Measurements from ENCODE around the gene APOL4.
A peak's percentile ranks its signal among the peaks of the same experiment; 100 is the strongest.
"Not testable (repeated sequence)": the region's sequence is repeated elsewhere in the genome, so short reads cannot be mapped to it uniquely, and the experiment has no call there.

The APOL4 gene

DNA sequence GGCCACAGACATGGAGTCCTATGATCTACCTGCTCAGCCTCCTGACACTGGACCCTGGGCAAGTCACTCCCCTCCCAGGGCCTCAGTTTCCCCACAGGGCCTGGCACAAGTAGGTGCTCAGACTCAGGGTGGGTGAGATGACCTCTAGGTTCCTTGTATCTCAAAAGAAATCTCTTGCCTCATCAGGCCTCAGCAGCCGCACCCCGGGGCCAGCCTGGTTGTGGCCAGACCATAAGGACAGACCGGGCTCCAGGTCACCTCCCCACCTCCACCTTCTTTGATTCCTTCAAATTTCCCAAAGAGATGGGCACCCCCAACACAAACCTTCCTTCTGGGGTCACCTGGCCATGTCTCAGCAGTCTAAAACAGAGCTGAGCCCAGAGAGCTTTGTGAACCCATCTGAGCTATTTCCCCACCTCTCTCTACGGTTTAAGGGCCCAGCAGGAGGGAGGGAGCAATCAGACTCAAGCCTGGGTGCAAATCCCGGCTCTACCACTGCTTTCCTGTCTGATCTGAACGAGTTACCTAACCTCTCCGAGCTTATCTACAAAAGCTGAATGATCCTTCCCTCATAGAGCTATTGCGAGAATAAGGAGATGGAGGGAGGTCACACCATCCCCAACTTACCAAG is 2.5 kb upstream of the APOL4 start:
- H3K4me3 ChIP-seq (ENCODE audit: low read depth in 1 of 2, low read length in 2 of 2): no peak overlapping the region
- peaks cover 0 to 9% of the 10 kb centered on the region in 2 donors for H3K4me1 ChIP-seq (ENCODE audit: control insufficient read depth in 1 of 2, insufficient read depth in 2 of 2, low read length in 2 of 2)

DNA sequence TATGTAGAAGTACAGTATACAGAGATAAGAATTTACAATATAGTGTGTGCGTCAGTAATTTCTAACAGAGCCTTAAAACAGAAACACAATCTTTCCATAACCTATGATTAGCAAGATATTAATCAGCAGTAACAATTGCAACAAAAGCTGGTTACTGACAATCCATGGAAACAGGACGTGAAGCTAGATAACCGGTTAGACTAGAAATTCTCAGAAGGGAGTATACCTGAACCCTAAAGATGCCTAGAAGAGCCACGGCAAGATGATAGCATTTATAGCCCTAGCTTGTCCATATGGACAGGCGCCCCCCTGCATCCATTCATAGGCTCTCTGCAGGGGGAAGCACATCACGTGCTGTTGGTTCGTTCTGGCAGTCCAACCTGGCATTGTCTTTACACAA is 1.8 kb upstream of the APOL4 start:
- not testable (repeated sequence) for H3K27ac ChIP-seq (ENCODE audit: low read length); H3K4me3 ChIP-seq (ENCODE audit: low read depth in 1 of 2, low read length in 2 of 2); H3K36me3 ChIP-seq (ENCODE audit: control insufficient read depth in 1 of 2, insufficient read depth in 2 of 2, low read length in 2 of 2); H3K9me3 ChIP-seq (ENCODE audit: control insufficient read depth in 1 of 2, low read length in 2 of 2); H3K27me3 ChIP-seq (ENCODE audit: low read depth, low read length); H3K4me1 ChIP-seq (ENCODE audit: control insufficient read depth in 1 of 2, insufficient read depth in 2 of 2, low read length in 2 of 2)

More for the DNA sequence above, 2.5 kb upstream of the APOL4 start:
- no peaks in the 10 kb centered on the region for H3K27me3 ChIP-seq (ENCODE audit: low read depth, low read length)
- H3K27ac ChIP-seq (ENCODE audit: low read length): no peak overlapping the region
- H3K9me3 ChIP-seq (ENCODE audit: control insufficient read depth in 1 of 2, low read length in 2 of 2): no peaks in the 10 kb centered on the region
- no peaks in the 10 kb centered on the region for H3K36me3 ChIP-seq (ENCODE audit: control insufficient read depth in 1 of 2, insufficient read depth in 2 of 2, low read length in 2 of 2)

DNA sequence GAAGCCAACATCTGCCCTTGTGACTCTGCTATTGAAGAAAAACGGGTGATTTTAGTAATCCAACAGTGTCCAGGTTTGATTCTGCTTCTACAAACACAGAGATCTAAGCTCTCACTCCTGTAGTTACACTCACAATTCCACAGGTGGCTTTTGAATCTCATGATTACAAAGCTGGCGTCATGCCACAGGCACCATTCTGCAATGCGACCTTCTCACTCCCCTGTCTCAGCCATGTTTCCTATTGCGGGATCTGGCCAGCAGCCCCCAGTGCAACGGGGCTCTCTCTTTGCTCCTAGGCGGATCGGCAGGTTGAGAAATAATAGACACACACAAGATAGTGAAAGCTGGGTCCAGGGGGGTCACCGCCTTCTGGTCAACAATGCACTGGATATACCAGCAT is 1.3 kb upstream of the APOL4 start:
- peaks cover 4 to 13% of the 10 kb centered on the region in 2 donors for H3K4me1 ChIP-seq (ENCODE audit: control insufficient read depth in 1 of 2, insufficient read depth in 2 of 2, low read length in 2 of 2)
- H3K27ac ChIP-seq (ENCODE audit: low read length); H3K27me3 ChIP-seq (ENCODE audit: low read depth, low read length); H3K9me3 ChIP-seq (ENCODE audit: control insufficient read depth in 1 of 2, low read length in 2 of 2); H3K4me3 ChIP-seq (ENCODE audit: low read depth in 1 of 2, low read length in 2 of 2); H3K36me3 ChIP-seq (ENCODE audit: control insufficient read depth in 1 of 2, insufficient read depth in 2 of 2, low read length in 2 of 2): not testable (repeated sequence)

DNA sequence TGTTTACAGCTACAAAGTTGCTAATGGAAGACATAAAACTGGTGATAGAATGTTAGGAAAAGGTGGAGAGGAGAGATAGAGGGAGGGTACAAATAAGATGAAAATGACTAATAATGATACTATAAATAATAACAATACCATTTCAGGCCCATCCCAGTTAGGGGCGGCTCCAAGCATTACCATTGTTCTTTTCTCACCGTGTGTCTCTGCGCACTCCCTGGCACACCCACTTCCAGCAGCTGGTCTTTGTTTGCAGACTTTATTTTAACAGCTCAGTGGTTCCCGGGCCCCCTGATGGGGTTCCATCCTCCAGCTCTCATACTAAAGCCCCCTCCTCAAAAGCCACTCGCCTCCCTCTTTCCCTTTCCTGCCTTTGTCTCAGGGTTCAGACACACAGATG is 584 bp downstream of the APOL4 start:
- Histone ChIP-seq H3K4me1 (ENCODE audit: control insufficient read depth in 1 of 2, insufficient read depth in 2 of 2, low read length in 2 of 2) (peaks cover 6 to 25% of the 10 kb centered on the region in 2 donors), H3K4me3 (ENCODE audit: low read depth in 1 of 2, low read length in 2 of 2) (peak overlapping the region; percentile 36 to 39), H3K27ac (ENCODE audit: low read length) (peak overlapping the region; percentile 45)
- not testable (repeated sequence) for H3K36me3 ChIP-seq (ENCODE audit: control insufficient read depth in 1 of 2, insufficient read depth in 2 of 2, low read length in 2 of 2); H3K9me3 ChIP-seq (ENCODE audit: control insufficient read depth in 1 of 2, low read length in 2 of 2); H3K27me3 ChIP-seq (ENCODE audit: low read depth, low read length)

DNA sequence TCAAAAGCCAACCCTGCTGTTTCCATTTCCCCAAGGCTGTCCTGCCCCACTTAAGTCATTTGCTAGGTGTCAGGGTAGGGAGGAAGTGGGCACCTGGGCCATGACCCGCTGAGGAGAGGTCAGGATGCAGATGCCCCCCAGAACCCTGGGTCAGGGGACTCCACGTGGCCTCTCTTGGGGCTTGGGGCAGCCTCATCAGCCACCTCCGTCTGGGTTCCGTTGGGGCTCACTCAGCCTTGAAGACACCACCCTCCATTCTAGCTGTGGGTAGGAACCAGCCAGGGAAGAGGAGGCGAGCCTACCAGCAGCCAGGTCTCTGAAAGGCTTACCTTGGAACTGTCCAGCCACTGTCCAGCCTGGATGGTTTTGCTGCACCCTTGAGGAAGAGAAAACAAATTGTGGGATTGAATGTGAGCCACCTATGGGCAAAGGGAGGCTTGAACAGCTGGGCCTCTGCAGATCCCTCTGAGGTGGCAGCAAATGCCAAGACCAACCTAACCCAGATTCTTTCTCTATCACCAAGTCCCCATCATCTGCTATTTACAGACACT is 2.5 kb downstream of the APOL4 start:
- H3K36me3 ChIP-seq (ENCODE audit: control insufficient read depth in 1 of 2, insufficient read depth in 2 of 2, low read length in 2 of 2): no peaks in the 10 kb centered on the region
- H3K4me3 ChIP-seq (ENCODE audit: low read depth in 1 of 2, low read length in 2 of 2): no peak overlapping the region
- H3K27me3 ChIP-seq (ENCODE audit: low read depth, low read length): no peaks in the 10 kb centered on the region
- no peaks in the 10 kb centered on the region for H3K9me3 ChIP-seq (ENCODE audit: control insufficient read depth in 1 of 2, low read length in 2 of 2)
- peaks cover 6 to 30% of the 10 kb centered on the region in 2 donors for H3K4me1 ChIP-seq (ENCODE audit: control insufficient read depth in 1 of 2, insufficient read depth in 2 of 2, low read length in 2 of 2)
- H3K27ac ChIP-seq (ENCODE audit: low read length): no peak overlapping the region

GRCh38 chr22:36198536-36198935 is 3.1 kb downstream of the APOL4 start:
- peaks cover 6 to 30% of the 10 kb centered on the region in 2 donors for H3K4me1 ChIP-seq (ENCODE audit: control insufficient read depth in 1 of 2, insufficient read depth in 2 of 2, low read length in 2 of 2)
- no peaks in the 10 kb centered on the region for H3K27me3 ChIP-seq (ENCODE audit: low read depth, low read length)
- H3K4me3 ChIP-seq (ENCODE audit: low read depth in 1 of 2, low read length in 2 of 2): no peak overlapping the region
- H3K36me3 ChIP-seq (ENCODE audit: control insufficient read depth in 1 of 2, insufficient read depth in 2 of 2, low read length in 2 of 2): no peaks in the 10 kb centered on the region
- H3K27ac ChIP-seq (ENCODE audit: low read length): no peak overlapping the region
- no peaks in the 10 kb centered on the region for H3K9me3 ChIP-seq (ENCODE audit: control insufficient read depth in 1 of 2, low read length in 2 of 2)

DNA sequence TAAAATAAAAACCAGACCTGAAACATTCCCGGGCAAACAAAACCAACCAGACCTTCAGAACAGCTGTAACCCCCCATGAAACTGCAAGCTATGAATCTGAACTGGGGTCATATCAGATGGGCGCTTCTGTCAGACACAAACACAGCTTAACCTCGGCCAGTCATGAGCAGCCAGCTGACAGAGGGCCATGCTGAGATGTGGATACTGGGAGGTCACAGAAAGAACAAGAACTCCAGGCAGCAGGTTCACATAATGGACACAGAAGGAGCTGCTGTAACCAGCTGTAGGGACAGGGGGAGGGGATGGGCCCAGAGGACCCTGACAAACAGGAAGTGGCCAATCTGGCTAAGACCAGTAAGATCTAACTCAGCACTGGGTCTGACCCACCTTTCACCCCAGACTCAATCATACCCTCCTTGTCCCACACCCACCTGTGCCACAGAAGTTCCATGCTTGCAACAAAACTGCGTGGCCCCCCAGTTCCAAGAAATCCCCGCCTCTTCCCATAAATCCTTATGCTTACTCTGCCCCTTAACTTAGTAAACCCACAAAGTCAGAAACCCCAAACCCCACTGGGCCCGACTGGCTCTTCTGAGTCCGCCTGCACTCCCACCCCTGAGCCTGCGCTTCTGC is 4.0 kb downstream of the APOL4 start:
- Histone ChIP-seq H3K27ac (ENCODE audit: low read length) (no peak overlapping the region), H3K36me3 (ENCODE audit: control insufficient read depth in 1 of 2, insufficient read depth in 2 of 2, low read length in 2 of 2) (no peaks in the 10 kb centered on the region), H3K4me3 (ENCODE audit: low read depth in 1 of 2, low read length in 2 of 2) (no peak overlapping the region), H3K9me3 (ENCODE audit: control insufficient read depth in 1 of 2, low read length in 2 of 2) (no peaks in the 10 kb centered on the region), H3K27me3 (ENCODE audit: low read depth, low read length) (no peaks in the 10 kb centered on the region), H3K4me1 (ENCODE audit: control insufficient read depth in 1 of 2, insufficient read depth in 2 of 2, low read length in 2 of 2) (peaks cover 6 to 30% of the 10 kb centered on the region in 2 donors)

GRCh38 chr22:36197065-36197440 is 4.6 kb downstream of the APOL4 start:
- Histone ChIP-seq H3K4me1 (ENCODE audit: control insufficient read depth in 1 of 2, insufficient read depth in 2 of 2, low read length in 2 of 2) (peaks cover 6 to 28% of the 10 kb centered on the region in 2 donors), H3K27me3 (ENCODE audit: low read depth, low read length) (no peaks in the 10 kb centered on the region), H3K36me3 (ENCODE audit: control insufficient read depth in 1 of 2, insufficient read depth in 2 of 2, low read length in 2 of 2) (no peaks in the 10 kb centered on the region), H3K9me3 (ENCODE audit: control insufficient read depth in 1 of 2, low read length in 2 of 2) (no peaks in the 10 kb centered on the region), H3K27ac (ENCODE audit: low read length) (peak overlapping the region; percentile 23), H3K4me3 (ENCODE audit: low read depth in 1 of 2, low read length in 2 of 2) (no peak overlapping the region)

DNA sequence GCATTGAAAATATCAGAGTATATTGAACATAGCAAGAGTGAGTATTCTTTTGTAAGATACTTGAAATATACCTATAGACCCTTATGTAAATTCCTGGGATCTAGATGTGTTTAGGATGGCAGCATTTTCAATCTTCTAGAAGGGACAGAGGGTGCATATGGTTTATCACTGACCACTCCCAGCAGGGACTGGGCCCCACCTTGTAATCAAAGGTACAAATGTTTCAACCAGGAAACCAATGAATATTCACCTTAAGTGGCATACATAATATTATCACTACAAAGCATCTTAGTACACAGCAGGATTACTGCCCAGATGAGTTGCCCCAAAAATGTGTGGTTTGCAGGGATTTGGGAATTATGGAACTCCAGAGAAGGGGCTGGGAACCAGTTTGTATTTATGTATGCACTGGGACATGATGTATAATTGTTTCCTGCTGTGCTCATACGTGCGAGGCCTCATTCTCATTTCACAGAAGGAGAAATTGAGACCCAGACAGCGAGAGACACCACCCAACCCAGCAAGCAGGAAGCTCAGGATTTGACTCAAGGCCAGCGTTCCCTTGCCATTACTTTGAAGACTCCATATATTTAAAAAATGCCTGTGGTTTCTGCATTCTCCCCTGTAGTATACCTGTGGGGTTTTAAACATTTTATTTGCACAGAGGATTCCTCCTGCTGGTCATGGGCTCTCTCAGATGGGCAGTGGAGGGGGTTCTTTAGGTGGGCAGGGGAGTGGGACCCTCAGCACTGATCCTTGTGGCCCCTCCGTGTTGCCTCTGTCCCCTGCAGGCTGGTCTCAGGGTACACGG is 5.2 kb downstream of the APOL4 start:
- H3K4me1 ChIP-seq (ENCODE audit: control insufficient read depth in 1 of 2, insufficient read depth in 2 of 2, low read length in 2 of 2): peaks cover 6 to 24% of the 10 kb centered on the region in 2 donors
- no peaks in the 10 kb centered on the region for H3K36me3 ChIP-seq (ENCODE audit: control insufficient read depth in 1 of 2, insufficient read depth in 2 of 2, low read length in 2 of 2)
- H3K9me3 ChIP-seq (ENCODE audit: control insufficient read depth in 1 of 2, low read length in 2 of 2): no peaks in the 10 kb centered on the region
- H3K27ac ChIP-seq (ENCODE audit: low read length): peak overlapping the region; percentile 23
- H3K27me3 ChIP-seq (ENCODE audit: low read depth, low read length): no peaks in the 10 kb centered on the region
- H3K4me3 ChIP-seq (ENCODE audit: low read depth in 1 of 2, low read length in 2 of 2): no peak overlapping the region

DNA sequence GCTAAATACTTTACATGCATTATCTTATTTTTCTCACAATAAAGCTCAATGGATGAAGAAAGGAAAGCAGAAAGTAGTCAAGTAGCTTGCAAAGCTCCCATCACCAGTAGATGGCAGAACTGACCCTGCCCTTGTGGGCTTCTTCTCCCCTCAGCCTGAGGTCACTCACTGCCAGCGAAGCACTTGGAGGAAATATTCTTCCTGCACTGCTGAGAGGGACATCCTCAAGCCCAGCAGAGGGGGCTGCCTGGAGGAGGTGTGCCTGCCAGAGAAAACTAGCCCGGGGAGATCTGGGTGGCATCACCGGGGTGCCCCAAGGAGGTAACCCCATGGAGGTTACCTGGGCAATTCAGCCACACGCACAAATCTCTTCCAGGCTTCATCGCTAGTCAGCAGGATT is 6.6 kb downstream of the APOL4 start:
- no peaks in the 10 kb centered on the region for H3K27me3 ChIP-seq (ENCODE audit: low read depth, low read length)
- no peaks in the 10 kb centered on the region for H3K36me3 ChIP-seq (ENCODE audit: control insufficient read depth in 1 of 2, insufficient read depth in 2 of 2, low read length in 2 of 2)
- peaks cover 6 to 27% of the 10 kb centered on the region in 2 donors for H3K4me1 ChIP-seq (ENCODE audit: control insufficient read depth in 1 of 2, insufficient read depth in 2 of 2, low read length in 2 of 2)
- no peak overlapping the region for H3K27ac ChIP-seq (ENCODE audit: low read length)
- no peaks in the 10 kb centered on the region for H3K9me3 ChIP-seq (ENCODE audit: control insufficient read depth in 1 of 2, low read length in 2 of 2)
- H3K4me3 ChIP-seq (ENCODE audit: low read depth in 1 of 2, low read length in 2 of 2): no peak overlapping the region

DNA sequence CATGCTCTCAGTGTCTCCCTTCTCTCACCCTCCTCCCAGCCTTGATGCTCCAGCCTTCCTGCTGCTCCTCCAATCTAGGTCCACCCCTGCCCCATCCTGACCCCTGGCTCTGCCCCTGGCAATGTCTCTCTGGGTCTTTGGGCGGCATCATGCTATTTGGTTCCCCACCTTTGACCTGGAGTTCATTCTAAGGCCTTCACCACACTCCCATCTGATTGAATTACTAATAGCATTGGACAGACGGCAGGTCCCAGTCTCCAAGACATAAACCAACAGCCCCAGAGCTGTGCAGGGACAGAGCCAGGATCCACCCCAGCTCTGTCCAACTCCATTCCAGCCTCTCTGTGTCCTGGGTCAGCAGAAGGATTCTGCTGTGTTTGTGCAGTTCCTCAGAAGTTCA is 7.2 kb downstream of the APOL4 start:
- Histone ChIP-seq H3K27me3 (ENCODE audit: low read depth, low read length) (no peaks in the 10 kb centered on the region), H3K27ac (ENCODE audit: low read length) (no peak overlapping the region), H3K36me3 (ENCODE audit: control insufficient read depth in 1 of 2, insufficient read depth in 2 of 2, low read length in 2 of 2) (no peaks in the 10 kb centered on the region), H3K4me1 (ENCODE audit: control insufficient read depth in 1 of 2, insufficient read depth in 2 of 2, low read length in 2 of 2) (peaks cover 6 to 27% of the 10 kb centered on the region in 2 donors), H3K9me3 (ENCODE audit: control insufficient read depth in 1 of 2, low read length in 2 of 2) (no peaks in the 10 kb centered on the region), H3K4me3 (ENCODE audit: low read depth in 1 of 2, low read length in 2 of 2) (no peak overlapping the region)

Data from muscle layer of duodenum (tissue), 2 donors.